DOHH2 (cell line): ENCODE measurements around the gene AP4B1.

ENCODE experiments used
- EZH2phosphoT487 ChIP-seq: fragments of 200-600 bp; sonication (generic); IDR thresholded peaks from 2 replicates; pipeline ENCODE4 v1.6.1; 2017; ENCODE audit warnings: borderline replicate concordance, mild to moderate bottlenecking, antibody characterized with exemption, low read length, moderate library complexity, mixed read lengths
- TF ChIP-seq, protein P1 (sequence below): fragments of 200-600 bp; sonication (generic); IDR thresholded peaks from one replicate; pipeline ENCODE4 v1.5.1; 2014; ENCODE audit warnings: antibody characterized with exemption, mild to moderate bottlenecking, low read depth, low read length; ENCODE audit not compliant: poor library complexity, severe bottlenecking

DNA sequence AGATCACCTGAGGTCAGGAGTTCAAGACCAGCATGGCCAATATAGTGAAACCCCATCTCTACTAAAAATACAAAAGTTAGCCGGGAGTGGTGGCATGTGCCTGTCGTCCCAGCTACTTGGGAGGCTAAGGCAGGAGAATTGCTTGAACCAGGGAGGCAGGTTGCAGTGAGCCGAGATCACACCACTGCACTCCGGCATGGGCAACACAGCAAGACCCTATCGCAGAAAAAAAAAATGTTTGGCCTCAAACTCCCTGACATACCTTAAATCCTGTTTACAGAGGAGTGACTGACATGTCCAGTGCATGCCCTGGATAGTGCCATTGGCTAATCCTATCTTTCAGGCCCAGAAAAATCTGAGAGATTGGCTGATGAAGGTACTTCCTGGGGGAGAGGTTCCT lies 12.4 kb upstream of the AP4B1 start:
- TF ChIP-seq, protein P1, sequence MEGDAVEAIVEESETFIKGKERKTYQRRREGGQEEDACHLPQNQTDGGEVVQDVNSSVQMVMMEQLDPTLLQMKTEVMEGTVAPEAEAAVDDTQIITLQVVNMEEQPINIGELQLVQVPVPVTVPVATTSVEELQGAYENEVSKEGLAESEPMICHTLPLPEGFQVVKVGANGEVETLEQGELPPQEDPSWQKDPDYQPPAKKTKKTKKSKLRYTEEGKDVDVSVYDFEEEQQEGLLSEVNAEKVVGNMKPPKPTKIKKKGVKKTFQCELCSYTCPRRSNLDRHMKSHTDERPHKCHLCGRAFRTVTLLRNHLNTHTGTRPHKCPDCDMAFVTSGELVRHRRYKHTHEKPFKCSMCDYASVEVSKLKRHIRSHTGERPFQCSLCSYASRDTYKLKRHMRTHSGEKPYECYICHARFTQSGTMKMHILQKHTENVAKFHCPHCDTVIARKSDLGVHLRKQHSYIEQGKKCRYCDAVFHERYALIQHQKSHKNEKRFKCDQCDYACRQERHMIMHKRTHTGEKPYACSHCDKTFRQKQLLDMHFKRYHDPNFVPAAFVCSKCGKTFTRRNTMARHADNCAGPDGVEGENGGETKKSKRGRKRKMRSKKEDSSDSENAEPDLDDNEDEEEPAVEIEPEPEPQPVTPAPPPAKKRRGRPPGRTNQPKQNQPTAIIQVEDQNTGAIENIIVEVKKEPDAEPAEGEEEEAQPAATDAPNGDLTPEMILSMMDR: no peak
- TF ChIP-seq EZH2phosphoT487: no peak
